ENCODE results near the gene PRKD1. TPM values are rescaled to one million over a fixed set of nuclear protein-coding genes. Genes with fewer than 3 reads are reported as not detected.
A peak's percentile ranks its signal among the peaks of the same experiment; 100 is the strongest.

PRKD1 gene
- total RNA-seq, 1 experiment from 2014 or later: 2.7 TPM

- Histone ChIP-seq H3K79me2 (ENCODE audit: insufficient read depth, low read length) (no peaks in the 10 kb centered on the region), H3K9ac (ENCODE audit: extremely low read depth, insufficient read length, low read length) (no peak overlapping the region), H3K9me3 (ENCODE audit: control insufficient read depth, low read depth, low read length) (no peaks in the 10 kb centered on the region), H2BK5ac (ENCODE audit: insufficient read length, low read length) (no peak overlapping the region), H3K4ac (ENCODE audit: low read depth, low read length) (no peak overlapping the region), H3K23me2 (ENCODE audit: insufficient read length, low read depth, low read length, poor library complexity, severe bottlenecking) (no peaks in the 10 kb centered on the region), H2AK5ac (ENCODE audit: insufficient read length, low read length) (no peak overlapping the region), H2AFZ (ENCODE audit: low read length) (no peak overlapping the region), H3K27ac (ENCODE audit: insufficient read length, low read depth, low read length) (peak overlapping the region; percentile 3), H4K8ac (replicated peaks; ENCODE audit: insufficient read length, low read depth, low read length) (no peak overlapping the region), H3K4me1 (ENCODE audit: insufficient read depth, low read length) (peaks cover 8% of the 10 kb centered on the region), H2BK12ac (ENCODE audit: insufficient read length, low read depth, low read length) (no peak overlapping the region), H2BK20ac (ENCODE audit: low read depth, low read length, poor library complexity, severe bottlenecking) (no peak overlapping the region), H4K91ac (ENCODE audit: insufficient read length, low read depth, low read length) (no peak overlapping the region), H2BK15ac (ENCODE audit: low read depth, low read length) (no peak overlapping the region), H3K79me1 (ENCODE audit: insufficient read depth, low read depth, low read length, poor library complexity, severe bottlenecking) (no peaks in the 10 kb centered on the region), H4K20me1 (ENCODE audit: control insufficient read depth, insufficient read depth, insufficient read length) (no peaks in the 10 kb centered on the region), H2BK120ac (ENCODE audit: low read depth, low read length, poor library complexity, severe bottlenecking) (no peak overlapping the region), H3K56ac (ENCODE audit: insufficient read length, low read depth, low read length) (no peak overlapping the region), H3K18ac (ENCODE audit: insufficient read length, low read depth, low read length) (no peak overlapping the region), H3K23ac (ENCODE audit: insufficient read length, low read depth, low read length) (no peak overlapping the region), H4K5ac (ENCODE audit: insufficient read length, low read depth, low read length) (no peak overlapping the region), H3K14ac (ENCODE audit: insufficient read depth, low read length) (no peak overlapping the region), H3K27me3 (ENCODE audit: insufficient read depth, low read length) (no peaks in the 10 kb centered on the region), H3K4me2 (ENCODE audit: insufficient read depth, insufficient read length, low read length) (no peak overlapping the region), H3T11ph (ENCODE audit: low read length) (no peak overlapping the region)
- Mint-ChIP-seq H3K4me3 (no peak overlapping the region), H3K27ac (peak overlapping the region; percentile 1 to 45 (median 17); a peak in 5 of 7 replicates), H3K4me1 (peaks cover 27 to 38% of the 10 kb centered on the region in 2 experiments), H3K27me3 (ENCODE audit: low read depth) (no peaks in the 10 kb centered on the region), H3K36me3 (ENCODE audit: insufficient read depth in 1 of 3, low read depth in 3 of 3) (no peaks in the 10 kb centered on the region), H3K9me3 (no peaks in the 10 kb centered on the region)
- DNase-seq: no peak
- WGBS (ENCODE audit: extremely low coverage, insufficient read length, low lambda C conversion rate): no CpG with 5 or more reads among the region's 1 CpG
- TF ChIP-seq CTCF (conservative IDR thresholded peaks at IDR 0.05): no peak
Observed at GRCh38 chr14:29806124-29806517, 121.5 kb downstream of the PRKD1 start.
